HepG2 (cell line): ENCODE results near the gene EPB41. TPM values are rescaled to one million over a fixed set of nuclear protein-coding genes. Genes with fewer than 3 reads are reported as not detected.

ENCODE experiments used
- ATAC-seq: fragments of 200-7000 bp; cut with Tn5 transposase; 3 replicates; pipeline ENCODE4 v1.9.1; 2020; ENCODE audit warnings: mild to moderate bottlenecking, moderate library complexity
- BruUV-seq: library from RNA; stranded (reverse); fragments of 400-500 nt; replicated peaks from 2 replicates; lab custom pipeline; 2021; lab: Mats Ljungman, UMichigan
- CTCF ChIA-PET: fragments of 300-600 bp; formaldehyde crosslinking; extraction: SDS; loops from one replicate; lab custom pipeline; 2021; ENCODE audit warnings: low total read pairs, inconsistent platforms, low intra/inter-chr PET ratio; lab: Yijun Ruan, JAX
- POLR2A ChIA-PET: fragments of 350-600 bp; sonication (Branson Sonifier 250); formaldehyde crosslinking; loops from one replicate; lab custom pipeline; 2020; ENCODE audit warnings: antibody characterized with exemption, inconsistent platforms; lab: Yijun Ruan, JAX
- DNase-seq: peaks from one replicate; pipeline ENCODE4 v3.0.0-alpha.2; 2015; ENCODE audit warnings: low spot score
- FAIRE-seq: peaks from 3 replicates; lab custom pipeline; 2011; peaks lifted over from hg19 to GRCh38; lab: Jason Lieb, UNC
- H2AFZ ChIP-seq: one replicate; pipeline ENCODE4 v1.6.1; 2011; ENCODE audit warnings: low read length, inconsistent platforms
- H3K27ac ChIP-seq: fragments of 300-600 bp; 3 replicates; pipeline ENCODE4 v1.8.0; 2011; ENCODE audit warnings: mixed run types, mild to moderate bottlenecking, mixed read lengths, low read length, inconsistent platforms; ENCODE audit not compliant: insufficient read depth; ENCODE audit errors: extremely low read length
- H3K27me3 ChIP-seq, 2 experiments: fragments of 200-600 bp in 1 of 2; 2 replicates in 1 of 2; 3 replicates in 1 of 2; pipeline versions ENCODE4 v1.6.0 to v1.8.0; 2011; ENCODE audit warnings: low read length in 2 of 2, mild to moderate bottlenecking in 2 of 2, moderate library complexity in 2 of 2, inconsistent platforms in 1 of 2; ENCODE audit not compliant: insufficient read depth in 2 of 2, control insufficient read depth in 1 of 2
- H3K36me3 ChIP-seq, 2 experiments: fragments of 200-600 bp in 1 of 2; replicated peaks in 1 of 2; 2 replicates in 1 of 2; 3 replicates in 1 of 2; pipeline versions ENCODE4 v1.5.1 to v1.8.0; 2011; ENCODE audit warnings: low read length in 2 of 2, inconsistent platforms in 1 of 2; ENCODE audit not compliant: insufficient read depth in 2 of 2, control insufficient read depth in 1 of 2
- H3K4me1 ChIP-seq: 2 replicates; pipeline ENCODE4 v1.5.1; 2012; ENCODE audit warnings: low read length, inconsistent platforms; ENCODE audit not compliant: insufficient read depth
- H3K4me2 ChIP-seq: 2 replicates; pipeline ENCODE4 v1.6.0; 2011; ENCODE audit warnings: low read depth, low read length, inconsistent platforms
- H3K4me3 ChIP-seq, 3 experiments: fragments of 200-600 bp in 1 of 3; sonication (generic), shearing (Covaris generic) in 1 of 3; replicated peaks in 1 of 3; 2 replicates each; pipeline ENCODE4 v1.5.1; 2011 to 2016; ENCODE audit warnings: low read length in 3 of 3, inconsistent platforms in 2 of 3, low read depth in 2 of 3, mild to moderate bottlenecking in 2 of 3, control low read depth in 1 of 3, mixed read lengths in 1 of 3; ENCODE audit not compliant: insufficient read depth in 1 of 3
- H3K79me2 ChIP-seq: one replicate; pipeline ENCODE4 v1.6.1; 2011; ENCODE audit warnings: low read length, inconsistent platforms; ENCODE audit not compliant: insufficient read depth
- H3K9ac ChIP-seq: 2 replicates; pipeline ENCODE4 v1.6.0; 2011; ENCODE audit warnings: mild to moderate bottlenecking, low read depth, low read length, inconsistent platforms; ENCODE audit not compliant: insufficient read depth
- H3K9me3 ChIP-seq: 2 replicates; pipeline ENCODE4 v1.5.1; 2012; ENCODE audit warnings: mild to moderate bottlenecking, low read length
- H4K20me1 ChIP-seq: 2 replicates; pipeline ENCODE4 v1.6.0; 2011; ENCODE audit warnings: inconsistent platforms, mild to moderate bottlenecking, low read length, moderate library complexity; ENCODE audit not compliant: insufficient read depth
- AGO1 ChIP-seq: fragments of 200-400 bp; formaldehyde crosslinking; IDR thresholded peaks from 2 replicates; pipeline ENCODE4 v1.6.1; 2017; ENCODE audit warnings: mild to moderate bottlenecking, low read depth, low read length, moderate library complexity; ENCODE audit not compliant: poor library complexity, severe bottlenecking
- ATF2 ChIP-seq: sonication (generic); formaldehyde crosslinking; IDR thresholded peaks from 2 replicates; pipeline ENCODE4 v1.4.0; 2020; ENCODE audit warnings: missing genetic modification reagents
- KDM4B ChIP-seq: sonication (generic); formaldehyde crosslinking; IDR thresholded peaks from 2 replicates; pipeline ENCODE4 v1.4.0; 2020; ENCODE audit warnings: missing genetic modification reagents
- KDM6A ChIP-seq: IDR thresholded peaks from 2 replicates; pipeline ENCODE4 v1.6.1; 2016; ENCODE audit warnings: low read depth
- KLF9 ChIP-seq: IDR thresholded peaks from 2 replicates; pipeline ENCODE4 v1.6.1; 2016; ENCODE audit warnings: low read depth
- MED13 ChIP-seq: sonication (generic); formaldehyde crosslinking; IDR thresholded peaks from 2 replicates; pipeline ENCODE4 v1.5.0; 2020; ENCODE audit warnings: missing genetic modification reagents
- MTF2 ChIP-seq: sonication (generic); formaldehyde crosslinking; IDR thresholded peaks from 2 replicates; pipeline ENCODE4 v1.5.0; 2020; ENCODE audit warnings: missing genetic modification reagents, borderline replicate concordance
- NR2F1 ChIP-seq, 2 experiments: fragments of 450-650 bp in 1 of 2; formaldehyde crosslinking in 1 of 2; IDR thresholded peaks; 2 replicates each; pipeline versions ENCODE4 v1.5.0 to v1.6.1; 2016 to 2020; ENCODE audit warnings: mild to moderate bottlenecking in 1 of 2, missing compliant biosample characterization in 1 of 2, missing genetic modification reagents in 1 of 2, moderate library complexity in 1 of 2
- PRMT3 ChIP-seq: sonication (generic); formaldehyde crosslinking; IDR thresholded peaks from 2 replicates; pipeline ENCODE4 v1.8.1; 2022; ENCODE audit warnings: low read depth, mild to moderate bottlenecking, moderate library complexity, missing genetic modification reagents, borderline replicate concordance
- RCOR2 ChIP-seq: IDR thresholded peaks from 2 replicates; pipeline ENCODE4 v1.6.1; 2016; ENCODE audit warnings: missing biosample characterization, missing genetic modification reagents
- SAFB2 ChIP-seq: sonication (generic); formaldehyde crosslinking; IDR thresholded peaks from 2 replicates; pipeline ENCODE4 v1.5.1; 2020; ENCODE audit warnings: missing genetic modification reagents, low read depth, mild to moderate bottlenecking, borderline replicate concordance
- SUZ12 ChIP-seq: fragments of 150-350 bp; IDR thresholded peaks from 2 replicates; pipeline ENCODE4 v1.6.1; 2014; ENCODE audit warnings: low read depth, low read length
- ZNF138 ChIP-seq: sonication (generic); formaldehyde crosslinking; IDR thresholded peaks from 2 replicates; pipeline ENCODE4 v1.5.0; 2020; ENCODE audit warnings: mild to moderate bottlenecking, low read depth, missing genetic modification reagents
- ZNF607 ChIP-seq: sonication (generic); formaldehyde crosslinking; IDR thresholded peaks from 2 replicates; pipeline ENCODE4 v1.5.1; 2020; ENCODE audit warnings: missing genetic modification reagents, mild to moderate bottlenecking, borderline replicate concordance
- ZNF619 ChIP-seq: sonication (generic); formaldehyde crosslinking; IDR thresholded peaks from 2 replicates; pipeline ENCODE4 v1.4.0; 2020; ENCODE audit warnings: mild to moderate bottlenecking, missing genetic modification reagents
- WGBS: methylation state at CpG from one replicate; pipeline ENCODE4 v1.1.6; 2017; ENCODE audit warnings: low lambda C conversion rate; 5-methylcytosine and 5-hydroxymethylcytosine counted together
- in situ Hi-C: cut with HindIII; loops from 2 replicates; pipeline ENCODE4 v1.10.0; 2017; ENCODE audit warnings: low pct_unique_long_range_greater_than_20kb; ENCODE audit not compliant: extremely low pct_ligation_motif_present
- intact Hi-C: fragments of 100-400 bp; cut with micrococcal nuclease; formaldehyde crosslinking; loops from one replicate; pipeline ENCODE4 v1.10.0; 2022; ENCODE audit not compliant: unreplicated experiment
- polyA plus RNA-seq, 8 experiments: library from polyadenylated mRNA; depleted of rRNA in 3 of 8; stranded (reverse) in 7 of 8; unstranded in 1 of 8; fragments of >200 nt; fragmentation: Illumina TruSeq in 4 of 8; extraction: Trizol in 4 of 8; gene quantifications; 2 replicates each; pipeline versions ENCODE4 v1.2.1 to v1.2.3, GENCODE V29; 2011 to 2016; ENCODE audit warnings: low read depth in 4 of 8, missing spikeins in 1 of 8, mixed read lengths in 1 of 8; ENCODE audit not compliant: insufficient read depth in 1 of 8
- total RNA-seq, 5 experiments: library from RNA; depleted of rRNA; stranded (reverse); fragments of >200 nt; fragmentation: Illumina TruSeq; extraction: Trizol; gene quantifications; 2 replicates each; pipeline ENCODE4 v1.2.3, GENCODE V29; 2016; ENCODE audit warnings: low read depth in 1 of 5
- TF ChIP-seq, protein P1 (sequence below): sonication (generic); formaldehyde crosslinking; IDR thresholded peaks from 2 replicates; pipeline ENCODE4 v1.8.1; 2023; ENCODE audit warnings: missing genetic modification reagents, mild to moderate bottlenecking, borderline replicate concordance
- TF ChIP-seq, protein P2 (sequence below): sonication (generic); formaldehyde crosslinking; conservative IDR thresholded peaks from 2 replicates; pipeline ENCODE4 v1.8.0; 2022; ENCODE audit warnings: mild to moderate bottlenecking, moderate library complexity, missing genetic modification reagents
- TF ChIP-seq, protein P3 (sequence below): sonication (generic); formaldehyde crosslinking; IDR thresholded peaks from 2 replicates; pipeline ENCODE4 v1.5.0; 2020; ENCODE audit warnings: missing genetic modification reagents, mild to moderate bottlenecking, borderline replicate concordance

EPB41 gene
- total and polyA plus RNA-seq, 2 of the 13 experiments (the other 11 are each of a cell fraction or from before 2014, with no cell fraction given): 34.5 to 46.7 TPM

GRCh38 chr1:29032841-29033240 is 118.5 kb downstream of the EPB41 start:
- H3K27me3 ChIP-seq: no peaks in the 10 kb centered on the region
- H4K20me1 ChIP-seq: no peaks in the 10 kb centered on the region
- TF ChIP-seq, protein P1, sequence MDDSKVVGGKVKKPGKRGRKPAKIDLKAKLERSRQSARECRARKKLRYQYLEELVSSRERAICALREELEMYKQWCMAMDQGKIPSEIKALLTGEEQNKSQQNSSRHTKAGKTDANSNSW (CRISPR knock-in tag): no peak
- no peak for TF ChIP-seq ZNF607 (CRISPR knock-in tag)
- TF ChIP-seq SAFB2 (CRISPR knock-in tag): no peak
- TF ChIP-seq SUZ12: no peak
- no peak for TF ChIP-seq MTF2 (CRISPR knock-in tag)
- TF ChIP-seq, protein P2, sequence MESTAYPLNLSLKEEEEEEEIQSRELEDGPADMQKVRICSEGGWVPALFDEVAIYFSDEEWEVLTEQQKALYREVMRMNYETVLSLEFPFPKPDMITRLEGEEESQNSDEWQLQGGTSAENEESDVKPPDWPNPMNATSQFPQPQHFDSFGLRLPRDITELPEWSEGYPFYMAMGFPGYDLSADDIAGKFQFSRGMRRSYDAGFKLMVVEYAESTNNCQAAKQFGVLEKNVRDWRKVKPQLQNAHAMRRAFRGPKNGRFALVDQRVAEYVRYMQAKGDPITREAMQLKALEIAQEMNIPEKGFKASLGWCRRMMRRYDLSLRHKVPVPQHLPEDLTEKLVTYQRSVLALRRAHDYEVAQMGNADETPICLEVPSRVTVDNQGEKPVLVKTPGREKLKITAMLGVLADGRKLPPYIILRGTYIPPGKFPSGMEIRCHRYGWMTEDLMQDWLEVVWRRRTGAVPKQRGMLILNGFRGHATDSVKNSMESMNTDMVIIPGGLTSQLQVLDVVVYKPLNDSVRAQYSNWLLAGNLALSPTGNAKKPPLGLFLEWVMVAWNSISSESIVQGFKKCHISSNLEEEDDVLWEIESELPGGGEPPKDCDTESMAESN (CRISPR knock-in tag): no peak
- TF ChIP-seq RCOR2 (CRISPR knock-in tag): no peak
- no peak for TF ChIP-seq KLF9 (CRISPR knock-in tag)
- TF ChIP-seq AGO1: no peak
- TF ChIP-seq, protein P3, sequence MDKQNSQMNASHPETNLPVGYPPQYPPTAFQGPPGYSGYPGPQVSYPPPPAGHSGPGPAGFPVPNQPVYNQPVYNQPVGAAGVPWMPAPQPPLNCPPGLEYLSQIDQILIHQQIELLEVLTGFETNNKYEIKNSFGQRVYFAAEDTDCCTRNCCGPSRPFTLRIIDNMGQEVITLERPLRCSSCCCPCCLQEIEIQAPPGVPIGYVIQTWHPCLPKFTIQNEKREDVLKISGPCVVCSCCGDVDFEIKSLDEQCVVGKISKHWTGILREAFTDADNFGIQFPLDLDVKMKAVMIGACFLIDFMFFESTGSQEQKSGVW (CRISPR knock-in tag): no peak
- no peak for TF ChIP-seq KDM4B
- TF ChIP-seq ATF2 (CRISPR knock-in tag): no peak
- no peak for TF ChIP-seq MED13 (CRISPR knock-in tag)
- TF ChIP-seq NR2F1 (CRISPR knock-in tag; IDR thresholded peaks at IDR 0.05): no peak
- no peak for TF ChIP-seq ZNF138 (CRISPR knock-in tag)
- no peak for TF ChIP-seq KDM6A
- TF ChIP-seq PRMT3 (CRISPR knock-in tag): no peak
- no peak for TF ChIP-seq ZNF619 (CRISPR knock-in tag)
- CTCF ChIA-PET: interaction anchor here (3.7 kb wide), 1 partner anchor 151 kb away, joined by 41 read pairs; no protein-coding TSS in a partner anchor
- intact Hi-C loops: loop anchor here (1.0 to 5.0 kb wide), 2 partner anchors 151 to 169 kb away; no protein-coding TSS in a partner anchor
- no peaks in the 10 kb centered on the region for H3K4me1 ChIP-seq
- peaks cover 7 to 36% of the 10 kb centered on the region in 2 experiments; a peak in 4 of 5 replicates for H3K36me3 ChIP-seq
- H3K9ac ChIP-seq: no peak overlapping the region
- no peak overlapping the region for H3K27ac ChIP-seq
- H3K9me3 ChIP-seq: no peaks in the 10 kb centered on the region
- H3K79me2 ChIP-seq: no peaks in the 10 kb centered on the region
- BruUV-seq: no TSS peak
- no peak overlapping the region for H3K4me3 ChIP-seq
- WGBS: 95% methylated on average over 4 of the region's 4 CpGs
- in situ Hi-C loops: loop anchor here (5.0 to 25.0 kb wide), 2 partner anchors 151 to 246 kb away; no protein-coding TSS in a partner anchor
- DNase-seq (no peak), FAIRE-seq (no peak), ATAC-seq (no peak)
- H2AFZ ChIP-seq: no peak overlapping the region
- POLR2A ChIA-PET: interaction anchor here (1.1 to 1.3 kb wide), 2 partner anchors 148 to 151 kb away, joined by 3 read pairs; no protein-coding TSS in a partner anchor
- no peak overlapping the region for H3K4me2 ChIP-seq
